GM18870 (cell line): ENCODE data around the gene JAZF1.
A peak's percentile ranks its signal among the peaks of the same experiment; 100 is the strongest.

Source experiments
- ATAC-seq: cut with Tn5 transposase; IDR thresholded peaks from one replicate; pipeline ENCODE4 v1.9.1; 2021; ENCODE audit warnings: moderate library complexity; ENCODE audit not compliant: unreplicated experiment

Gene JAZF1

DNA sequence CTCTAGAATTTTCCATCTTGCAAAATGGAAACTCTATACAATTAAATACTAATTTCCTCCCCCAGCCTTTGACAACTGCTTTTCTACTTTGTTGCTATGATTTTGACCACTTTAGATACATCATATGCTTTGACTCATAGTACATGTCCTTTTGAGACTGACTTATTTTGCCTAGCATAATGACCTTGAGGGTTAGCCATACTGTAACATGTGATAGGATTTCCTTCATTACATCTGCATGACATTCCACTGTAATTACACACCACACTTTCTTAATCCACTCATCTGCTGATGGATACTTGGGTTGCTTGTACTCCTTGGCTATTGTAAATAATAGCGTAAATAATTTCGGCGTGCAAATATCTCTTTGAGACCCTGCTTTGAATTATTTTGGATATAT is 127.7 kb downstream of the JAZF1 start:
- ATAC-seq: no peak

DNA sequence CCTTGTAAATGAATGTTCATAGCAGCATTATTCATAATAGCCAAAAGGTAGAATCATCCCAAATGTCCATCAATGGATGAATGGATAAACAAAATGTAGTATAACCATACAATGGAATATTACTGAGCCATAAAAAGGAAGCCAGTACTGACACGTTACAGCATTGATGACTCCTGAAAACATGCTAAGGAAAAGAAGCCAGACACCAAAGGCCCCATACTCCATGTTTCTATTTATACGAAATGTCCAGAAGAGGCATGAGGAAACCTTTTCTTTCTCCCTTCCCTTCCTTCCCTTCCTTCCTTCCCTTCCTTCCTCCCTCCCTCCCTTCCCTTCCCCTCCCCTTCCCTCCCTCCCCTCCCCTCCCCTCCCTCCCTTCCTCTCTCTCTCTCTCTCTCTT is 131.9 kb downstream of the JAZF1 start:
- no peak for ATAC-seq

DNA sequence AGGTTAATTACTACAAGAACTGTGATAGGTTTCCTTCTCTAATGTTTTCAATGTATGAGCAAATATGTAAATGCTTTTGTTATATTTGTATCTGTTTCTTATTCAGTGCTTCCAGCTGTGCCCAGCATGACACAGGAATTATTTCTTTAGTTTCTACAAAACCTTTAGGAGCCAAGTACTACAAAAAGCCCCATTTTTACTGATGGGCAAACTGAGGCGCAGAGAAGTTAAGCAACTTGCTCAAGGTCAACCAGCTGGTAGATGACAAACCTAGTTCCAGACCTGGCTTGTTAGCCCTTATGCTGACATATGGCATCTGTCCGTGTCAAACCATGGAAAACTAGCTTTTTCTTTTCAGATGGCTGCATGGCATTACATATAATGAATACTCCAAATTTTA is 134.6 kb downstream of the JAZF1 start:
- ATAC-seq: no peak

DNA sequence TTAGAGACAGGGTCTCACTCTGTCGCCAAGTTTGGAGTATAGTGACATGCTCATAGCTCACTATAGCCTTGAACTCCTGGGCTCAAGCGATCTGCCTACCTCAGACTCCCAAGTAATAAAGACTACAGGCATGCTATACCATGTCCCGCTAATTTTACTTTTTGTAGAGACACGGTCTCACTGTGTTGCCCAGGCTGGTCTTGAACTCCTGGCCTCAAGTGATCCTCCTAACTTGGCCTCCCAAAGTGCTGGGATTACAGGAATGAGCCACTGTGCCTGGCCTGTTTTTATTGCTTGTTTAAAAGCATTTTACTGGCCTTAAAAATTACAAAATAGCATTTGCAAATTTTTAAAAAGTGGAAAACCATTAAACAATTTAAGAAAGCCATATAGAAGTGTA is 135.0 kb downstream of the JAZF1 start:
- no peak for ATAC-seq

DNA sequence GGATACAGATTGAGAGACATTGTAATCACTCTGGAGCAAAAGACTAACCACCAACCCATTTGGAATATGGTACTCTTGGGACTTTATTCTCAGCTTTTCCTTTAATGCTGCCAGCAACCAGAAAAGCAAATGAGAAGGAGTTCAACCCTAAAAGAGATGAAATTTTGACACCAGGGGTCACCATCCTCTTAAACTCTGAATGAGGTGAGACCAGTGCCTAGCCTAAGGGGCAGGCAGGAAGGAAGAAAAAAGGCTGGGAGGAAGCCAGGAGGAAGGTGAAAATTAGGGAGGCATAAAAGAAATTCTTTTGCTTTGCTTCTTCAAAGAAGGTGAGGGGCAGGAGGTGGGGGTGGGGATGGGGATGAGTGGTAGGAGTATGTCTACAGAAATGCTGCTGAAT is 135.8 kb downstream of the JAZF1 start:
- no peak for ATAC-seq

DNA sequence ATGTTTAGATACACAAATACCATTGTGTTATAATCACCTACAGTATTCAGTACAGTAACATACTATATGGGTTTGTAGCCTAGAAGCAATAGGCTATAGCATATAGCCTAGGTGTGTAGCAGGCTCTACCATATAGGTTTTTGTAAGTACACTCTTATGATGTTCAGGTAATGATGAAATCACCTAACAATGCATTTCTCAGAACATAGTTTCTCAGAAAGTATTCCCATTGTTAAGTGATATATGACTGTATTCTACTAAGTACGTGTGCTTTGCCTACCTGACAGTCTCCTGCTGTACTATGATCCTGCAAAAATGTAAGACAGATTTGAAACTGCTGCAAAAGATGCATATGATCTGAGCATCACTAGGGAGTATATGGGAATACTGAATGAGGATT is 137.9 kb downstream of the JAZF1 start:
- no peak for ATAC-seq

DNA sequence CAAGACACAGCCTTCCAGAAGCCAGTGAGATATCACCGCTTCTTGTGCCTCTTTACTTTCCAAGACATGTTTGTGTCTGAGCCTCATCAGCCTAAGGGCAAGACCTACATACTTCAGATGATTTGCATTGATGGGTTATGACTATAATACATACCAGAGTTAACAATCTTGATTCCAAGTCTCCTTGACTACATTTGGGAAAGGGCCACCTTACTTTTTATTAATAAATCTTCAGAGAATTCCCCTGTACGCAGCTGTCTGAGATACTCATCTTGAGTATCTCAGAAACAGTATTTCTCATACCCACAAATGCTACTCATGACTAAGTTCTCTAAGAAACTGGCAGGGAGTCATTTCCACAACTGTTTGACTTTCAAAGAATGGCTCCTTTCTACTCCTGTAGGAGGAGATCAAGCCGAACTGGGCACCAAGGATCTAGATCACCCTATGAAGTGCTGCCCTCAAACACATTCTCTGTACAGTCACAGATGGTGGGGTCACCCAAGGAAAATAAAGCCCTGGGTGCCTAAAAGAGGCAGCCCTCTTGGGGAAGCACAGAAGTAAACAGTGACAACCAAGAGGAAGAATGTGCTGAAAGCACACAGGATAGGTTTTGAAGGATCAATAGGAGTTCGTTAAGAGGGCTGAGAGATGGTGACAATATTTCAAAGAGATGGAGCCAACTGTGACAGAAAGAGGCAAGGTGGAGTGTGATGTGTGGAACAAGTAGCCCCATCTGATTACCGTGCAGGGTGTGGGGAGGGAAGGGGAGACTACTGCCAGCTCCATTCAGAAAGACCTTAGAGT is 138.9 kb downstream of the JAZF1 start:
- no peak for ATAC-seq

DNA sequence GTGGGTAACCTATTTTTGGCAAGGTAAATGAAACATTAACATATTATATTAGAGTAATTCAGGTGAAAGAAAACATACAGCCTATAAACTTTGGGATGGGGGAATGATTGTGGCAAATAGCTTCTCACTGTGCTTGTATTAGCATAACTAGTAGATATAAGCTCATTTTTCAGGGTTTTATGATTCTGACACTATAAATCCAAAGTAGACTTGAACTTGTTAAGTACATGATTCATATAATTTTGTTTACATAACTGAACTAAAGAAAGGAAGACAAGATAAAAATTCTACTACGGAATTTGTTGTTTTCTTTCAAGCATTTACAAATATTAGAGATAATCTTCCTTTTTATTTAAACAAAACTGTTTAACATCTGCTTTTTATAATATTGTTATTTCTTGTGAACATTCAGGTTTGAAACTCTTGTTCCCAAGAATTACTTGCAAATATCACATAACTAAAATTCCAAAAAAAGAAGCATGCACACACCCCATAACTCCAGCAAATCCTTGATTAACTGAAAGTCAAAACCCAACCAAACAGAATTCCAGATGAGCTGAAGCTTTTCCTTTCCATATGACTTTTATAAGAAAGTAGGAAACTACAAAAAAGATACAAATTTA is 142.3 kb downstream of the JAZF1 start:
- ATAC-seq: no peak

DNA sequence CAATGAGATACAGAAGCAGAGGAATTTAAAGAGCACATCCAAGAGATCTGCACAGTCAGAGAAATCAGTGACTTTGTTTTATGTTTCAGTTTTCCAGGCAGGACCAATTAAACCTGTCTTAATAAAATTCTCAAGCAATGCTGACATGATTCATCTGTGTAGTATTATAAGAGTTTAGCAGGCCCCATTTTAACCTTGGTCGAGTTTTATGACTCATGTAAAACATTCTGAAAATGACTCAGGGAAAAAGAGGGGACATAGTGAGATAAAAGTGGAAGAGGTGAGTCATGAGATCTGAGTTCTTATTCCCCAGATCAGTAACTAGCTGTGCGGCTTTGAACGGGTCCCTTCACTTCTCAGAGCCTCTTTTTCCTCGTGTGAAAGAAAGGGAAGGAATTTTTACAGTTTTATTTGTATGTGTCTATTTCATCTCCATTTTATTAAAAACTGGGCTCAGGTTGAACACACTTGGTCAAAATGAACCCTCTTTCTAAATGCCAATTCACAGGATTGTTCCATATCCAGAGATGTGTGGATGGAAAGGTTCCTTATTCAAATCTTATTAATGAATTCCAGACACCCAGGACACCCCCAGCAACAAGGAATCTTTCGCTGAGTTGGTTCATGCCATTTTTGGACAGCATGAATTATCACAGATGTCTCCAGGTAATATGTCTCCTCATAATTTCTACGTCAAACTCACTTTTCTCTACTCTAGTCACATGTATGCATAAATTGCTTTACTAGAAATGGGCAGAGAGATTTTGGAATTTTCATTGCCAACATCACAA is 143.2 kb downstream of the JAZF1 start:
- peak; percentile 90 for ATAC-seq

DNA sequence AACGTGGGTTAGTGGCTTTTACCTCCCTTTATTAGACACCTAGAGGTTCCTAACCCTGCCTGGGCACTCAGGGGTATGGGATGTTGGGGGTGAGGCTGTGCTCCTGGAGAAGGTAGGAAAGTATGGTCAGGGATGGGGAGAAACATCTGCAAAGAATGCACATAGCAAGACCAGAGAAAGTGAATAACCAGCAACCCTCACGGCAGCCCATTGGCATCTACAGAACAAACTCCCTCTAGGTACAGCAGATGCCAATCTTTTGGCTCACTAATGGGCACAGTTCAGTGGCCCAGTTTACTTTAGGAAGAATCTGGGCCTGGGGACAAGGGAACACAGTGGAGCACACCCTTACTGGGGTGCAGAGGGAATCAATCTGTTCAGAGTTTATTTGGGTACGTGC is 143.9 kb downstream of the JAZF1 start:
- no peak for ATAC-seq

DNA sequence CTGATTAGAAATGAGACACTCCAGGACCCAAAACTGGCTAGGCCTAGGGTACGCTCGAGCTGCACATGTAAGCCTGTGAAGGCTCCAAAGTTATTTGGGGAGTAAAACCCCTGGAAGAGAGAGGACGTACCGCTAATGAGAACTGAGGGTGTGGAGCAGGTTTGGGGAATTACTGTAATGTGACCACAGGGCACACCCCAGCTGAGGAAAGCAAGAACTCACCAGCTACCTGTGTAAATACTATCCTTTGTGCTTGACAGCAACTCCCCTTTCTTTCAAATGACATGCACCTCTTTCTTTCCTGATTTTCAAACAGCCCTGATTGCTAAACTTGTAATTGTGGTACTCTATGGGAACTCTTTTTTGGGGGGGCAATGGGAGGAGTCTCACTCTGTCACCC is 147.2 kb downstream of the JAZF1 start:
- ATAC-seq: no peak

DNA sequence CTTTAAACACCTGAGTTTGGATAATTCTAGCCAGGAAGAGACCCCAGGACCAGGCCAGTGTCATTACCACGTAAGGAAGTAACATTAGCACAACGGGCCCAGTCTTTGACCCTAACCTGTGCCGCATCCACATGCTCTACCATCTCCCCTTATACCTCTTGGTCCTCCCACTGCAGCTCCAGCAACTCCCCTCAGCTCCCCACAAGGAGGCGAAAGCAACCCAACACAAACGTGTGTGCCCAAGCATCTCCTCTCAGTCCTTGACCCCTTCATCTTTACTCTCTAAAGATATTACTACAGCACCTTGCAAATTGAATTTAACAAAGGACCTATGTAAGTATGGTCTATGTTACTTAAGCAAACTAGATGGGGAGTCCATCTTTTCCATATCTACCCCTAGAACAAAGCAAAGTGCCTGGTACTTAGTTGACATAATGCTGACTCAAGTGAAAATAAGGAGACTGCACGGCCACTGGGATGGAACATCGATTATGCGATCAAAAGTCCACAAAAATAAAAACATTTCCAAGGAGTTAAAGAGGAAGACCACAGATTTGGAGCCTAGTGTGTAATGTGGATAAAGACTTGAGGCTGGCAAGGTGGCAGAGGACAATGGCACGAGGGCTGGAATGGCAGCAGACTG is 147.7 kb downstream of the JAZF1 start:
- no peak for ATAC-seq

DNA sequence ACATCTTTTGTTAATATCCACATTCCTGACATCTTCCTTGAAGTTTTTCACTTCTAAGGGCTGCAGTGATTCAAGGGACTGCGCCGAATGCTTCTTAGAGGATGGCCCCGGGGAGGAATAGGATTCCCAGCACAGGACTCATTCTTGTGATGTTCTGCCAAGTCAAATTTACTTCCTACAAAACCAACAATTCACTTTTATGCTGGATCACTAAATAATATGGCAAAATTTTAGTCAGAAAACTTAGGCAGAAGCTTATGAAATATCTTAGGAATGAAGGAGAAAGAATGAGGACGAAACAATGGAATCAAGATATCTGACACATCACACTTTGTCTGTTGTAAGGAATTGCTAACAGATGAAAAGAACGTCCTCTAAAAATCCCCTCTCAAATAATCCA is 151.5 kb downstream of the JAZF1 start:
- ATAC-seq: no peak

DNA sequence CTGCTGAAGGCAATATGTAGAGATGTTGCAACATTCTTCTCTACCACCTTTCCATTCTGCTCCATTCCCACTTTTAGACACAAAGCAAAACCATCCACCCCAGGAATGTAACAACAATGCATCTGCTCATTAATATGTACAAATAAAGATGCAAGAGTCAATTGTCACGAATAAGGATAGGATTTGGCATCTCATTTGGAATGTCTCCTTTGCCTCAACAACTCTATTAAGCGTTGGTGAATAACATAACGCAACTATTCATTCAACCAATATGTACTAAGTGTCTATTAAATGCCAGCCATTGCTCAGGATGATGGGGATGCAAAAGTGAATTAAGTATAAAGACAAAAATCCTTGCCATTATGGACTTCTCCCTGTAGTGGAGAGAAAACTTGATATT is 152.1 kb downstream of the JAZF1 start:
- no peak for ATAC-seq

DNA sequence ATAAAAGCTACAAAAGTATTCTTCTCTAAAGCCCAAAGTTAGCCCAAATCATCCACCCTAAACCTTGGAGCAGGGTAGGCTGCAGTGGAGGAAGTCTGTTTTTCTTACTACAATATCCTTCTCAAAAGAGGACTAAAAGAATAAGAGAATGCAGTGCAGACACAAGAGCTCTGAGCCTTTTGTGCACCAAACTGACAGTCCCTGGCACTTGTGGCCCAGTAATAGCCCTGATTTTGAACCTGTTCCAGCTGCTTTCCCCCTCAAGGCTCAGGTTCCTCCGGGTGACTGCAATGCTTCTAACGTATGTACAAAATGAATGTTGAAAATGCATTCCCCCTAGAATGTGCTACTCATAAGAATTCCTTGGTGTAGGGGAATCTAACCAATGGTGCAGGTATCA is 154.4 kb downstream of the JAZF1 start:
- ATAC-seq: no peak

DNA sequence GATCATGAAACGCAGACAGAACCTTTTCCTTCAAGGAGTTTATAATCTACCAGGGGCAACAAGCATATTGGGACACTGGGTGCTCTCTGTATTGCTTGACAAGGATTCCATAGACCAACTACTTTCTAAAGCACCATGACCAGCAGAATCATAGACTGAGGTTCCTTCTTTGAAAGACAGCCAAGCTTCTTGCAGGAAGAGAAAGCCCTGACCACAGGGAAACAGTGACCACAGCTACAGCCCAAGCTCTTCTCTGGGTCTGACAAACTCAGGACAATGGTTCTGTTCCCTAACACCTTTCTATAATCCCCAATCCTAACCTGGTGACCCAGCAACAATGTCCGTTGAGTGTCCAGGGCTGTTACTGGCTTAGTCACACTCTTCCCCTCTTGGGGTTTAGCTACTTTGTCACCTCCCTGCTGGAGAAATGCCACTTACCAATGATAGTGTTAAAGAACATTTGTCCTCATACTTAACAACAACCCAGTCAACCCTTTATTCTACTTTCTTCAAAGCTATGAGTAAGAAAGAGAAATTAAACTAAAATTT is 155.7 kb downstream of the JAZF1 start:
- no peak for ATAC-seq

DNA sequence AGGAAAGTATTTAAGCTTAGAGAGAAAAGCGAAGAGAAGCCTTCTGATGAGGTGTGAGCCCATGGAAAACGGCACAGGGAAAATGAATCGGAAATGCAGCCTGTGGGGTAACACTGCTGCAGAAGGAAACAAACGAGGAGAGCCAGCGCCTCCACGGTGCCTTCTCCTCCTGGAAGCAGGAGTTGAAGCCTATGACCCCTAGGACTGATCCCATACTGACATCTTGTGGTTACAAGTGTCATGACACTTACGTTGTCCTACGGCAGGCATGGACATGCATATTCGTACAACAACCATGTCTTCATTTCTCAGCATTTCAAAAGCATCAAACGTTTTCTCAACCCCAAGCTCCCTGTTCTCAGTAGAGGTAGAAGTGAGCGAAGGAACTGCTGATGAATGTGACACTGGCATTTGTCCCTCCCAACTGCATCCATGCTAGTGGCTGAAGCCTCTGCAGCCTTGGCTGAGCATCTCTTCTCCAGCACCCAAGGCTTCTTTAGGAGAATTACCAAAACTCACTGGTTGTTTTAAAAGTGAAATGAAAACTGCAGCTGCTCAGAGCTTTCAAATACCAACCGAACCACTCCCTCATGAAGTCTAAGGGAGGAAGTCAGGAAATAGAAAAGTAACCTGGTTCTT is 160.2 kb downstream of the JAZF1 start:
- ATAC-seq: no peak

DNA sequence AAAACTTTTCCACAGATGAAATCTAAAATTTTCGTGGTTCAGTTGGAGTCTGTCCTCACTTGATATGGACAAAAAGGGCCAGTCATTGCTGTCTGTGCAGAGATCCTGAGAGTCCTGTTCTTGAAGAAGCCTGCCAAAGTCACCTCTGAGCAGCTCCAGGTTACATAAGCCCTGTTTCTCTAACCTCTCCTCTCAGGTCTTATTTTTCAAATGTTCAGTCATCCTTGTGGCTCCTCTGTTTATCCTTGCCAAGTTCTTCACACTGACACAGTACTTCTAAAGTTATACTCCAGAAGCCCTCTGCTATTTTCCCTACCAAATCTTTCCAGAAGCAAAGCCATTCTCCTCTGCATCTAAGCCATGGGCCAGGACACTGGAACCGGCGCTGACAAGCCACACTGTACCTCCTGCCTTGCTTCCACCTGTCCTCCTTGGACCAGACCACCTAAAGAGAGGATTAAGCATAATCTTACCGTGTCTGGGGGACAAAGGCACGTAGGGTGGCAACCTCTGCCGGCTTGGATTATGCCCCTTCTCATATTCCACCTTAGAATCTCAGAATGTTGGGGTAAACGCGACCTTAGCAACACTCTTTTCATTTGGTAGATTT is 161.6 kb downstream of the JAZF1 start:
- ATAC-seq: no peak

DNA sequence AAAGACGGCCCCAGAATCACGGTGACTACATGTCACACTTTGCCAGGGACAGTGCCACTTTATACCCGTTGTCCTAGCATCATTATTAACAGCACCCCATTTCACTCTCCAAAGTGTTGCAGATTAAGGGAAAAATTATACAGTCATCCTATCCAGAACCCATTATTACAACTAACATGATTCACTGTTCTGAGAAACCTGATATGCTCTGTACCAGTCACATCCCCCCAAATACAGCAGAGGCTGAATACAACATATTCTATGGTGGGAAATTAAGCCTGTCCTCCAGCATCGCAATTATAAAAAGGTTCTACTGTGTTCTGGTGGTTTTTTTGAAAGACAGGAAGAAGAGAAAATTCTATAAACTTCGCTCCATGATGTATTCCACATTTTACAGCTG is 162.1 kb downstream of the JAZF1 start:
- no peak for ATAC-seq

DNA sequence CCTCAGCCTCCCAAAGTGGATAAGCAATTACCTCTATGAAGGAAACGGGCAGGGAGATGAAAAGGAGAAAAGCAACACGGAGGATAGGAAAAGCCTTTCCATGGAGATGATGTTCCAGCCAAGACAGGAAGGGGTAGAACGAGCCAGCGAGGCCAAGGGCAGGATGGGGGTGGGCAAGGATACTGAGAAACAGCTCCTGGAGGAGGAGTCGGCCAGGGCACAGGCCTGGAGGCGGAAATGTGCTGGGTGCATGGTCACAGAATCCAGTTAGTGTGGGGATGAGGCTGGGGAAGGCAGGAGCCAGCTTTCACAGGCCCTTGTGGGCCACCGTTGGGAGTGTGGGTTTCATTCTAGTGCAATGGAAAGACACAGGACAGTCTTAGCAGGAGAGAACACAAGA is 162.6 kb downstream of the JAZF1 start:
- ATAC-seq: no peak
